Adipose tissue (tissue), 3 donors: Measurements from ENCODE around the gene ZBTB7C. TPM values are rescaled to one million over a fixed set of nuclear protein-coding genes. Genes with fewer than 3 reads are reported as not detected.

Source experiments
- H3K27ac ChIP-seq: one replicate; pipeline ENCODE4 v1.5.1; 2013; ENCODE audit warnings: low read depth, low read length
- WGBS, 3 donors: extraction: QIAGEN DNeasy Blood & Tissue Kit; methylation state at CpG; one replicate each; pipeline ENCODE4 v1.1.7; 2013; 5-methylcytosine and 5-hydroxymethylcytosine counted together
- polyA plus RNA-seq, 3 donors: library from polyadenylated mRNA; stranded (reverse); fragments of 200-250 nt; gene quantifications; one replicate each; pipeline ENCODE4 v1.2.3, GENCODE V29; 2013
- donor health status: healthy with polysubstance abuse.
- donor health status: Bipolar disorder and iron deficiency.
- donor health status: healthy.

The ZBTB7C gene
- polyA plus RNA-seq, 3 donors, result 0.53 to 5.6 (median 4.8) TPM

DNA sequence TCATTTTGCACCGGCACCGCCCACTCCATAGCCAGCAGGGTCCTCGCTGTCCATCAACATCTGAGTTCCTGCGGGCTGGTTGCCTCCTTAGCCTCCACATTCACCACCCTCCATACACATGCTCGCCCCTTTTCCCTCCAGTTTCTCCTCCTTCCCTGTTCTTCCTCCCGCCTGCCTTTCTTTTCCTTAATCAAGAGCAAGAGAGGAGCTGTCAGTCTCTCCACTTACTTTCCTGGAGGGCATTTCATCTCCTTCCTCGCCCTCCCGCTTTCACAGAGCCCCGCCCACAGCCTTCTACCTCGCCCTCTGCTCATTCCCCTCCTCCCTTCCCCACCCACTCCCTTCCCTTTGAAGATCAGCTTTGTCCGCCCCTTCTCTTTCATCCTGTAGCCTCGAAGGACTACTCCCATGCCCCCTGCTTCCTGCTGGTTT lies 13.8 kb upstream of the ZBTB7C start:
- WGBS, 3 donors, result 14 to 20% (median 14%) methylated on average over 12 of the region's 12 CpGs
- H3K27ac ChIP-seq, result no peak overlapping the region

DNA sequence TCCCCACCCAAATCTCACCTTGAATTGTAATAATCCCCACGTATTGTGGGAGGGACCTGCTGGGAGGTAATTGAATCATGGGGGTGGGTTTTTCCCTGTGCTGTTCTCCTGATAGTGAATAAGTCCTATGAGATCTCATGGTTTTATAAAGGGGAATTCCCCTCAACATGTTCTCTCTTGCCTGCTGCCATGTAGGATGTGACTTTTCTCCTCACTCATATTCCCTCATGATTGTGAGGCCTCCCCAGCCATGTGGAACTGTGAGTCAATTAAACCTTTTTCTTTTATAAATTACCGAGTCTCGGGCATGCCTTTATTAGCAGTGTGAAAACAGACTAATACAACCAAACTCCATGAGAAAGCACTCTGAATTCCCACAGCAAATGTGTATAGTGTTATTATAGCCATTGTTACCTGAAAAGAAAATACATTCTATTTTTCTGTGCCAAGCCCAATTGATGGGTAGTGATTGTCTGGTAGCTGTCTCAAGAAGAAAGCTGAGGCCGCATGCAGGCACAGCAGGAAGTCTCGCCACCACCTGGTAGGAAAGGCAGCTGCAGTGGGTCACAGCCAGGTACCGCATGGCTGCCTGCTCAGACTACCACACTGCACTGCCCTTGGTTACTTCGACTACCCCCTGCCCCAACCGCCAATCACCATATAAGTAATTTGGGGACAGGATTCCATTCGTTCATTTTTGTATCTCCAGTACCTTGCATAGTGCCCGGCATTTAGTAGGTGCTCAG lies 10.3 kb upstream of the ZBTB7C start:
- 84 to 94% (median 86%) methylated on average over 10 of the region's 10 CpGs for WGBS, 3 donors
- H3K27ac ChIP-seq, result no peak overlapping the region

- 60 to 78% (median 64%) methylated on average over 9 of the region's 9 CpGs for WGBS, 3 donors
- H3K27ac ChIP-seq, result no peak overlapping the region
Observed at GRCh38 chr18:48418539-48419276, 9.5 kb upstream of the ZBTB7C start.

- 77 to 87% (median 85%) methylated on average over 4 of the region's 4 CpGs for WGBS, 3 donors
- H3K27ac ChIP-seq, result no peak overlapping the region
Observed at GRCh38 chr18:48417985-48418384, 8.8 kb upstream of the ZBTB7C start.

DNA sequence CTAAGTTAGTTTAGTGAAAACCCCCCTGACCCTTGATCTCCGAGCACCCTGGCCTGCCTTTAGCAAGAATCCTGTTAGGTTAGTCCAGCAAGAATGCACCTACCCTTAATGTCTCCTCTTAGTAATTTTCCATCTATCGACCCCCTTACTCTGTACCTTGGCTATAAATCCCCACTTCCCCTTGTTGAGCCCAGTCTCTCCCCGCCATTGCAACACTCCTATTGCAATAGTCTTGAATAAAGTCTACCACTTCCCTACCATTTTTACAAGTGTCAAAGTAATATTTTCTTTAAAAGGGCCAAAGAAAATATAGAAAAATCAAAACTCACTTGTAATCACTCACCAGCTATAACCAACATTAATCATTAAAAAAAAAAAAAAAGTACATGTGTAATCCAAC lies 4.2 kb upstream of the ZBTB7C start:
- WGBS, 3 donors, result 78 to 94% (median 86%) methylated on average over 3 of the region's 3 CpGs
- no peak overlapping the region for H3K27ac ChIP-seq

DNA sequence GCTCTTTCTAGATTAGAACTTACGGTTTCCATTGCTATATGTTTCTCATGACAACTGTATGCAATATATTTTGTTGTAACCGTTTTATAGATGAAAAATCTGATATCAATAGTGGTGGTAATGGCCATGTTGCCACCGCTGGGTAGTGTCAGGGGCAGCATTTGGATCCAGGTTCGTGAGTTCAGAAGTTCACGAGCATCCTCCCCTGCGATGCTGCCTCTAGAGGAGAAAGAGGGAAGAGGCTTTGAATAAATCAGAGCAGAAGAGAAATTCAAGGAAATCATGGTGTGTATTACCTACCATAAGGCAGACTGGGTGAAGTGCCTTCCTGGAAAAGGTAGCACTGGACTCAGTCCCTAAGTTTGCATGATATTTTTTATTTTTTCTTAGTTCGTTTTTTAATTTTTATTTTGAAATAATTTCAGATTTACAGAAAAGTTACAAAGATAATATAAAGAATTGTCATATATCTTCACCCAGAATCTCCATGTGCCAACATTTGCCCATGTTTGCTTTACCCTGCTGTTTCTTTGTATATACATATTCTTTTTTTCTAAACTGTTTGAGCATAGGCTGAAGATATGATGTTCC lies 3.3 kb upstream of the ZBTB7C start:
- 15 to 18% (median 18%) methylated on average over 7 of the region's 7 CpGs for WGBS, 3 donors
- H3K27ac ChIP-seq, result no peak overlapping the region

- 0 to 1% (median 1%) methylated on average over 71 to 77 of the region's 77 CpGs for WGBS, 3 donors
- H3K27ac ChIP-seq, result no peak overlapping the region
Observed at GRCh38 chr18:48410095-48410920, 1.1 kb upstream of the ZBTB7C start.

- 0 to 1% (median 1%) methylated on average over 42 to 54 of the region's 55 CpGs for WGBS, 3 donors
Observed at GRCh38 chr18:48409591-48410094, 460 bp upstream of the ZBTB7C start.

DNA sequence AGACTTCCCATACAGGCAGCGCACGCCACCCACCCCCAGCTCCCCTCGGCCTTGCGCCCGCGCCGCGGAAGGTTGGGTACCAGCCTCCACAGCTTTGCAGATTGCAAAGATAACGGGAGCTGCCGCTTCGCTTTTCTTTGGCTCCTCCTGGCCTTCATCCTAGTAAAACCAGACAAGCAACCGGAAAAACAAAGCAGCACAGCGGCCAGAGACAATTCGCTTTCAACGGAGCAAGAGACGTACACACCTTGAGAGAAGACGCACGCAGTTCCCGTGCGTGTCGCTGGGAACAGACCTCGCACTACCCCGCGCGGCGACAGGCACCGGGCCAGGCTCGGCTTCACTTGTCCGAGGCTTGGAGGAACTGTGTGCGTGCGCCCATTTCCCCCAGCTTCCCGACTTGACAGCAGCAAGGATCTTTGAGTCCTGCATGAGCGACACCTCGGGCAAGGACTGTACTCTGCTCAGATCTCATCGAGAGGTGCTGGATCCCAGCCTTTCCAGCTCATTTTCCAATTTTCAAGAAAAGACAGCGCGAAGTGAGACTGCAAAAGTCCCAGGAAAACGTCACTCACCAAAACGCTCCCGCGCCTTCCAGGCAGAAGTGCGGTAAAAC lies 964 bp downstream of the ZBTB7C start:
- H3K27ac ChIP-seq, result no peak overlapping the region
- WGBS, 3 donors, result 6 to 9% (median 7%) methylated on average over 42 of the region's 42 CpGs

More at GRCh38 chr18:48409591-48410094, 460 bp upstream of the ZBTB7C start:
- no peak overlapping the region for H3K27ac ChIP-seq

- 75 to 93% (median 90%) methylated on average over 3 of the region's 3 CpGs for WGBS, 3 donors
Observed at GRCh38 chr18:48407358-48407757, 1.8 kb downstream of the ZBTB7C start.

GRCh38 chr18:48405978-48406377 lies 3.2 kb downstream of the ZBTB7C start:
- no peak overlapping the region for H3K27ac ChIP-seq
- 75 to 77% (median 75%) methylated on average over 5 to 6 of the region's 6 CpGs for WGBS, 3 donors

More at GRCh38 chr18:48407358-48407757, 1.8 kb downstream of the ZBTB7C start:
- no peak overlapping the region for H3K27ac ChIP-seq

DNA sequence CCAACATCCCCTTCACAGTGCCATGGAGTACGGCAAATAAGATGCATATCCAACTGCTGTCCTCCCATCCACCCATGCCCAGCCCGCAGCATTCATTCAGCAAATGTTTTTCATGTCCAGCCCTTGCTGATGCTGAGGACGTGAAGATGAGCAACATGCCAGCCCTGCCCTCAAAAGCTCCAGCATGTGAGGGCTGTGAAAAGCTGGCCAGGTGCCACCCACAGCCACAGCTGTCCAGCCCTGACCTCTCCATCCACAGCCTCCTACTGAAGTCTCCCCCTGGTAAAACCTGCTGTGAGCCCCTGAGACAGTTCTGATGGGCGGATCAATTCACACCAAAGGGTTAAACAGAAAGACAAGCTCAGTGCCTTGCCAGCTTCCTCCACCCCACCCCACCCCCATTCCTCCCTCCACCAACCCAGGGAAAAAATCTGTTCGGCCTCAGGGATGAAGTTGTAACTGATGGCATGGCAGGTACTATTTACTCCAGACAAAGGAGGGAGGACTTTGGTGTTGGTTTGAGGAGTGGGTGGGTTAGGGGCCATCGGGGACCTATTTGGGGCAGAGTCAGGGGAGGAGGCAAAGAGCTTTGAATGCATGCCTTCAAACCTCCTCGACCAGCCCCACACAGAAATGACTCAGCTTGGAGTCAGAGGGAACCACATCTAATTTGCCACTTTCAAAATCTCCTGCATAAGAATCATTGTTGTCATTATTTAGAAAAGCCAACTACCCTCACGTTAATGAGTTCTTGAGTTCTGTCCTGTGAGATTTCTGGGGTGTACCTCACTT lies 4.3 kb downstream of the ZBTB7C start:
- 48 to 60% (median 53%) methylated on average over 8 of the region's 8 CpGs for WGBS, 3 donors
- H3K27ac ChIP-seq, result no peak overlapping the region

- H3K27ac ChIP-seq, result no peak overlapping the region
- WGBS, 3 donors, result 83 to 95% (median 84%) methylated on average over 1 of the region's 1 CpG
Observed at GRCh38 chr18:48402953-48403352, 6.2 kb downstream of the ZBTB7C start.

- H3K27ac ChIP-seq, result no peak overlapping the region
- 71 to 84% (median 73%) methylated on average over 9 of the region's 9 CpGs for WGBS, 3 donors
Observed at GRCh38 chr18:48399303-48400075, 9.7 kb downstream of the ZBTB7C start.

DNA sequence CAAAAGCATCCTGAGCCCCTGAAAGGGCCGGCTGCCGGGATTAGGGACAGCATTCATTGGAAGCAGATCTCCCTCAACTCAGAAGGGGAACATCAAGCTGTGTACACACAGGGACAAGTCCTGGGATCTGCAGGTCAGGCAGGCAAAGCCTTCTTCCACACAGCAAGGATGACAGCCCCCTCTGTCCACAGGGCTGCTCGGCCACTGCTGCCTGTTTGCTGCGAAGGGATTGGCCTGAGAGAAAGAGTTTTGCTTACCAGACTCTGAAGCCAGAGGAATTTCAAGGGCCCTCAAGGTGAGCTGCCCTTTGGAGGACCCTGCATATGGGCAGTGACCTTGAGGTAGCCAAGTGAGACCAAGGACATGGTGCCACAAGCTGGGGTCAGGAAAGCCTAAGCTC lies 11.1 kb downstream of the ZBTB7C start:
- H3K27ac ChIP-seq, result no peak overlapping the region
- 79 to 88% (median 79%) methylated on average over 4 of the region's 4 CpGs for WGBS, 3 donors

DNA sequence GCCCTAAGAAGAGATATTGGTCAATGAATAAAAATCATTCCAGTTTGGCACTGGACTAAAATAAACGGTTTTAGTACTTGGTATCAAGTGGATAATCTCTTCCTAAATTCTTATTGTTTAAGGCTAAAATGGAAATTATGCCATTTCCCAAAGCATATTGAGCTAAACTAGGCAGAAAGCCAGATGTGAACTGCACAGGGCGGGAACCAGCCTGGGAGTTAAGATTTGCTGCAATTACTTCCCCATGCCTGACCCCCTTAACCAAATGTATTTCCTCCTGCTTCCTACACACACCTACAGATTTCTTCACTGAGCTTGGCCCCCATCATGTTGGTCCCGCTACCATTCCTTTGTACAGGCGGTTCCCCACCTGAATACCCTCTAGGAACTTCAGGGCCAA lies 12.2 kb downstream of the ZBTB7C start:
- H3K27ac ChIP-seq, result no peak overlapping the region
- 52 to 77% (median 57%) methylated on average over 4 of the region's 4 CpGs for WGBS, 3 donors
